HEK293 (cell line): ENCODE measurements around the gene SCGB1C2.

ENCODE experiments used
- CTCF ChIA-PET: fragments of 350-600 bp; formaldehyde crosslinking; extraction: SDS; loops from one replicate; lab custom pipeline; 2021; ENCODE audit warnings: antibody characterized with exemption; lab: Yijun Ruan, JAX
- POLR2A ChIA-PET: fragments of 300-600 bp; formaldehyde crosslinking; extraction: SDS; loops from one replicate; lab custom pipeline; 2020; ENCODE audit warnings: antibody characterized with exemption, inconsistent platforms; lab: Yijun Ruan, JAX
- H3K27ac ChIP-seq: fragments of 200-500 bp; sonication (Bioruptor generic); 2 replicates; pipeline ENCODE4 v1.5.1; 2014; ENCODE audit warnings: low read depth, low read length, control low read depth, inconsistent platforms; ENCODE audit errors: extremely low read depth
- H3K36me3 ChIP-seq, 2 experiments: fragments of 200-500 bp in 1 of 2; sonication (Bioruptor generic) in 1 of 2; 1 replicate in 1 of 2; 2 replicates in 1 of 2; pipeline ENCODE4 v1.5.1; 2014 to 2017; ENCODE audit warnings: inconsistent platforms in 2 of 2, low read length in 2 of 2; ENCODE audit not compliant: control insufficient read depth in 2 of 2, insufficient read depth in 1 of 2
- H3K4me1 ChIP-seq: fragments of 200-500 bp; sonication (Bioruptor generic); 2 replicates; pipeline ENCODE4 v1.5.1; 2014; ENCODE audit warnings: mild to moderate bottlenecking, low read length, inconsistent platforms; ENCODE audit not compliant: control insufficient read depth, insufficient read depth
- H3K4me3 ChIP-seq: 2 replicates; pipeline ENCODE4 v1.5.1; 2011; ENCODE audit warnings: low read depth, mild to moderate bottlenecking, control low read depth, low read length, moderate library complexity
- H3K9me3 ChIP-seq: fragments of 200-500 bp; sonication (Bioruptor generic); 2 replicates; pipeline ENCODE4 v1.5.1; 2014; ENCODE audit warnings: low read depth, low read length, inconsistent platforms; ENCODE audit not compliant: control insufficient read depth, insufficient read depth
- HOXC10 ChIP-seq: sonication (generic); formaldehyde crosslinking; IDR thresholded peaks from 2 replicates; pipeline ENCODE4 v1.8.1; 2023; ENCODE audit warnings: mild to moderate bottlenecking, missing genetic modification reagents
- KLF10 ChIP-seq: fragments of 450-650 bp; IDR thresholded peaks from 2 replicates; pipeline ENCODE4 v1.5.1; 2018; ENCODE audit warnings: missing biosample characterization, mild to moderate bottlenecking, missing genetic modification characterization
- KLF8 ChIP-seq: fragments of 450-650 bp; formaldehyde crosslinking; IDR thresholded peaks from 2 replicates; pipeline ENCODE4 v1.5.1; 2016; ENCODE audit warnings: missing biosample characterization, missing genetic modification characterization
- SP7 ChIP-seq: fragments of 450-650 bp; formaldehyde crosslinking; IDR thresholded peaks from 2 replicates; pipeline ENCODE4 v1.5.1; 2016; ENCODE audit warnings: missing biosample characterization, missing genetic modification characterization
- ZBTB1 ChIP-seq: fragments of 450-650 bp; formaldehyde crosslinking; IDR thresholded peaks from 2 replicates; pipeline ENCODE4 v1.5.1; 2016; ENCODE audit warnings: missing biosample characterization, missing genetic modification characterization
- ZBTB17 ChIP-seq: fragments of 450-650 bp; formaldehyde crosslinking; IDR thresholded peaks from 2 replicates; pipeline ENCODE4 v1.5.1; 2016; ENCODE audit warnings: missing biosample characterization, missing genetic modification characterization
- ZBTB20 ChIP-seq: fragments of 450-650 bp; formaldehyde crosslinking; IDR thresholded peaks from 2 replicates; pipeline ENCODE4 v1.5.1; 2016; ENCODE audit warnings: missing biosample characterization, missing genetic modification characterization
- ZBTB8A ChIP-seq: fragments of 450-650 bp; formaldehyde crosslinking; IDR thresholded peaks from 2 replicates; pipeline ENCODE4 v1.5.1; 2016; ENCODE audit warnings: missing biosample characterization, missing genetic modification characterization
- ZFP3 ChIP-seq: fragments of 450-650 bp; formaldehyde crosslinking; IDR thresholded peaks from 2 replicates; pipeline ENCODE4 v1.5.1; 2016; ENCODE audit warnings: low read depth, missing biosample characterization, missing genetic modification characterization
- ZIC2 ChIP-seq: fragments of 450-650 bp; formaldehyde crosslinking; IDR thresholded peaks from 2 replicates; pipeline ENCODE4 v1.5.1; 2016; ENCODE audit warnings: missing biosample characterization, missing genetic modification characterization
- ZNF133 ChIP-seq: fragments of 450-650 bp; formaldehyde crosslinking; IDR thresholded peaks from 2 replicates; pipeline ENCODE4 v1.5.1; 2016; ENCODE audit warnings: missing biosample characterization, missing genetic modification characterization
- ZNF138 ChIP-seq: fragments of 450-650 bp; formaldehyde crosslinking; IDR thresholded peaks from 2 replicates; pipeline ENCODE4 v1.5.1; 2016; ENCODE audit warnings: missing biosample characterization, missing genetic modification characterization, borderline replicate concordance
- ZNF174 ChIP-seq: fragments of 450-650 bp; formaldehyde crosslinking; IDR thresholded peaks from 2 replicates; pipeline ENCODE4 v1.5.0; 2017; ENCODE audit warnings: missing biosample characterization, mild to moderate bottlenecking, missing genetic modification characterization
- ZNF211 ChIP-seq: fragments of 450-650 bp; formaldehyde crosslinking; IDR thresholded peaks from 2 replicates; pipeline ENCODE4 v1.5.1; 2016; ENCODE audit warnings: low read depth, missing biosample characterization, missing genetic modification characterization
- ZNF391 ChIP-seq: fragments of 450-650 bp; formaldehyde crosslinking; IDR thresholded peaks from 2 replicates; pipeline ENCODE4 v1.5.1; 2016; ENCODE audit warnings: low read depth, missing biosample characterization, missing genetic modification characterization, borderline replicate concordance
- ZNF549 ChIP-seq: fragments of 450-650 bp; IDR thresholded peaks from 2 replicates; pipeline ENCODE4 v1.5.1; 2018; ENCODE audit warnings: missing biosample characterization, missing genetic modification characterization, mild to moderate bottlenecking, inconsistent platforms, moderate library complexity
- ZNF654 ChIP-seq: fragments of 450-650 bp; formaldehyde crosslinking; IDR thresholded peaks from 2 replicates; pipeline ENCODE4 v1.5.1; 2016; ENCODE audit warnings: low read depth, missing biosample characterization, missing genetic modification characterization
- ZNF785 ChIP-seq: fragments of 450-650 bp; formaldehyde crosslinking; IDR thresholded peaks from 2 replicates; pipeline ENCODE4 v1.5.1; 2016; ENCODE audit warnings: missing biosample characterization, missing genetic modification characterization
- TF ChIP-seq, protein P1 (sequence below): fragments of 450-650 bp; formaldehyde crosslinking; optimal IDR thresholded peaks from 2 replicates; pipeline ENCODE3; 2016; ENCODE audit warnings: missing biosample characterization, mild to moderate bottlenecking, missing genetic modification characterization
- TF ChIP-seq, protein P2 (sequence below): fragments of 450-650 bp; formaldehyde crosslinking; IDR thresholded peaks from 2 replicates; pipeline ENCODE4 v1.5.1; 2016; ENCODE audit warnings: missing biosample characterization, missing genetic modification characterization
- TF ChIP-seq, protein P3 (sequence below): fragments of 450-650 bp; formaldehyde crosslinking; IDR thresholded peaks from 2 replicates; pipeline ENCODE4 v1.5.1; 2017; ENCODE audit warnings: missing biosample characterization, missing genetic modification characterization
- TF ChIP-seq, protein P4 (sequence below): fragments of 450-650 bp; formaldehyde crosslinking; IDR thresholded peaks from 2 replicates; pipeline ENCODE4 v1.5.1; 2017; ENCODE audit warnings: missing biosample characterization, missing genetic modification characterization
- TF ChIP-seq, protein P5 (sequence below): fragments of 450-650 bp; IDR thresholded peaks from 2 replicates; pipeline ENCODE4 v1.5.1; 2018; ENCODE audit warnings: missing biosample characterization, missing genetic modification characterization
- TF ChIP-seq, protein P6 (sequence below): fragments of 450-650 bp; formaldehyde crosslinking; IDR thresholded peaks from 2 replicates; pipeline ENCODE4 v1.5.0; 2017; ENCODE audit warnings: missing biosample characterization, missing genetic modification characterization, borderline replicate concordance

The SCGB1C2 gene

DNA sequence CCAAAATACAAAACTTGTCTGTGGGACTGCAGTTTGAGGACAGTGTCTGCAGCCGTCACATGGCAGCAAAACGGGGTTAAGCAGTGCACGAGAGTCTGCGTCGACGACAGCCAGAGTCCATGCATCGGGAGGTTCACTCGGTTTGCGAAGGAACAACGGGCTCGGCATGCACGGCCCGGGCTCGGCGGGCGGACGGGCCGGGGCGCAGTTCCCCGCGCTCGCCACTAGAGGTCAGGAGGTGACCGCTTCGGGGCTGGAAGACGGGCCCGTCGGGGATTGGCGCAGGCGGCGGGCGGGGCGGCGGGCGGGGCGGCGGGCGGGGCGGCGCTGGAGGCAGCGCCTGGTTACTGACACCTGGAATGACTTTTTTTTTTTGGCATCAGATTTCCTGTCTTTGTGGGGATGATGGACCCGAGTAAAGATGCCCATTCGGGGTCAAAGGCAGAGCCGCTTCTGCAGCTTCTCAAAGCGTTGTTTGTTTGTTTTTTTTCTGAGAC is 6.5 kb downstream of the SCGB1C2 start:
- Histone ChIP-seq H3K4me3 (no peak overlapping the region), H3K36me3 (no peaks in the 10 kb centered on the region), H3K4me1 (no peaks in the 10 kb centered on the region)
- POLR2A ChIA-PET: interaction anchor here (0.6 to 0.7 kb wide), 2 partner anchors 424 to 836 kb away, joined by 4 to 6 read pairs; no protein-coding TSS in a partner anchor
- TF ChIP-seq ZNF785 (tag by site-specific recombination) (no peak), KLF10 (tag by site-specific recombination) (peak; percentile 74; the same call in 1 of the 2 replicates), ZBTB20 (tag by site-specific recombination) (0 out of 2 replicates have a peak, but pooled peaks have one; percentile 34), ZBTB8A (peak; percentile 19; the same call in 1 of the 2 replicates), ZFP3 (tag by site-specific recombination) (no peak), KLF8 (tag by site-specific recombination) (peak; percentile 39; the same call in 1 of the 2 replicates), ZNF654 (tag by site-specific recombination) (peak; percentile 48), SP7 (tag by site-specific recombination) (0 out of 2 replicates have a peak, but pooled peaks have one; percentile 12), ZBTB17 (peak; percentile 83), ZNF174 (no peak)
- TF ChIP-seq, protein P1, sequence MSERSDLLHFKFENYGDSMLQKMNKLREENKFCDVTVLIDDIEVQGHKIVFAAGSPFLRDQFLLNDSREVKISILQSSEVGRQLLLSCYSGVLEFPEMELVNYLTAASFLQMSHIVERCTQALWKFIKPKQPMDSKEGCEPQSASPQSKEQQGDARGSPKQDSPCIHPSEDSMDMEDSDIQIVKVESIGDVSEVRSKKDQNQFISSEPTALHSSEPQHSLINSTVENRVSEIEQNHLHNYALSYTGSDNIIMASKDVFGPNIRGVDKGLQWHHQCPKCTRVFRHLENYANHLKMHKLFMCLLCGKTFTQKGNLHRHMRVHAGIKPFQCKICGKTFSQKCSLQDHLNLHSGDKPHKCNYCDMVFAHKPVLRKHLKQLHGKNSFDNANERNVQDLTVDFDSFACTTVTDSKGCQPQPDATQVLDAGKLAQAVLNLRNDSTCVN: peak; percentile 15
- TF ChIP-seq, protein P2, sequence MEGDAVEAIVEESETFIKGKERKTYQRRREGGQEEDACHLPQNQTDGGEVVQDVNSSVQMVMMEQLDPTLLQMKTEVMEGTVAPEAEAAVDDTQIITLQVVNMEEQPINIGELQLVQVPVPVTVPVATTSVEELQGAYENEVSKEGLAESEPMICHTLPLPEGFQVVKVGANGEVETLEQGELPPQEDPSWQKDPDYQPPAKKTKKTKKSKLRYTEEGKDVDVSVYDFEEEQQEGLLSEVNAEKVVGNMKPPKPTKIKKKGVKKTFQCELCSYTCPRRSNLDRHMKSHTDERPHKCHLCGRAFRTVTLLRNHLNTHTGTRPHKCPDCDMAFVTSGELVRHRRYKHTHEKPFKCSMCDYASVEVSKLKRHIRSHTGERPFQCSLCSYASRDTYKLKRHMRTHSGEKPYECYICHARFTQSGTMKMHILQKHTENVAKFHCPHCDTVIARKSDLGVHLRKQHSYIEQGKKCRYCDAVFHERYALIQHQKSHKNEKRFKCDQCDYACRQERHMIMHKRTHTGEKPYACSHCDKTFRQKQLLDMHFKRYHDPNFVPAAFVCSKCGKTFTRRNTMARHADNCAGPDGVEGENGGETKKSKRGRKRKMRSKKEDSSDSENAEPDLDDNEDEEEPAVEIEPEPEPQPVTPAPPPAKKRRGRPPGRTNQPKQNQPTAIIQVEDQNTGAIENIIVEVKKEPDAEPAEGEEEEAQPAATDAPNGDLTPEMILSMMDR (tag by site-specific recombination): peak; percentile 56; the same call in 1 of the 2 replicates
- TF ChIP-seq, protein P3, sequence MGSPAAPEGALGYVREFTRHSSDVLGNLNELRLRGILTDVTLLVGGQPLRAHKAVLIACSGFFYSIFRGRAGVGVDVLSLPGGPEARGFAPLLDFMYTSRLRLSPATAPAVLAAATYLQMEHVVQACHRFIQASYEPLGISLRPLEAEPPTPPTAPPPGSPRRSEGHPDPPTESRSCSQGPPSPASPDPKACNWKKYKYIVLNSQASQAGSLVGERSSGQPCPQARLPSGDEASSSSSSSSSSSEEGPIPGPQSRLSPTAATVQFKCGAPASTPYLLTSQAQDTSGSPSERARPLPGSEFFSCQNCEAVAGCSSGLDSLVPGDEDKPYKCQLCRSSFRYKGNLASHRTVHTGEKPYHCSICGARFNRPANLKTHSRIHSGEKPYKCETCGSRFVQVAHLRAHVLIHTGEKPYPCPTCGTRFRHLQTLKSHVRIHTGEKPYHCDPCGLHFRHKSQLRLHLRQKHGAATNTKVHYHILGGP (tag by site-specific recombination): no peak
- TF ChIP-seq, all 188 proteins: peak for 9
- H3K9me3 ChIP-seq: no peaks in the 10 kb centered on the region
- CTCF ChIA-PET: interaction anchor here (0.7 to 2.1 kb wide), 3 partner anchors 9 to 557 kb away, joined by 3 to 7 read pairs (median 4); no protein-coding TSS in a partner anchor
- no peak overlapping the region for H3K27ac ChIP-seq

DNA sequence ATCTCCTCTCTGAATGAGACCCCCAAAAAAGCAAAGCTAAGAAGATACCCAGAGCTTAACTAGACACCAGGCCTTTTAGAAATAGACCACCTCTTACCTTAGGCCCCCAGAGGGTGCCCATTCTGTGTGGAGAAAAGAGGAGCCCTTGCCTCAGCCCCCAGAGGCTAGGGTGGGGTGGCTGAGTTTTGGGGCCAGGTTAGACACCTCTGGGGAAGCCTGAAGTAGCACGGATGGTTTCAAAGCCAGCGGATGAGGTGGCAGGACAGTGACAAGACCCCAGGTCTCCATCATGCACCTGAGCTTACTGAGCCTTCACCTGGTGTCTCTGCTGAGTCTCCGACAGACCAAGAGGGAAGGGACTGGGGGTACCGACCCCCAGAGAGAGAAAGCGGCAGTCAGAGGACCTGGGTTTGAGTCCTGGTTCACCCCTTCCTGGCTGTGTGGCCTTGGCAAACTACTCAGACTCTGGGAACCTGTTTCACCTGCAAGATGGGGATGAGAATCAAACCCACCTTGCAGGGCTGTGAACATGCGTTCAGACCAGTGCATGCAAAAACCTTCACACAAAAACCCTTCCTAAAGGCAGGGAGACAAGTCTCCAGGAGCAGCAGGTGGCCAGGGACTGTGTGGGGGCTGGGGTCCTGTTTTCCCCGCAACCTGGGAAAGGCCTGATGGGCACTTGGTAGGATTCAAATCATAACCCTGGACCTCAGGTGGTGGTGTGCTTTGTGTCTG is 7.7 kb downstream of the SCGB1C2 start:
- no peak overlapping the region for H3K4me3 ChIP-seq
- no peaks in the 10 kb centered on the region for H3K36me3 ChIP-seq
- ChIA-PET CTCF (interaction anchor here (0.7 to 2.1 kb wide), 8 partner anchors 90 to 993 kb away, joined by 3 to 7 read pairs (median 4); partner anchors contain the start of gene TIMM22), POLR2A (no interaction called here)
- no peak overlapping the region for H3K27ac ChIP-seq
- H3K9me3 ChIP-seq: no peaks in the 10 kb centered on the region
- H3K4me1 ChIP-seq: no peaks in the 10 kb centered on the region
- no peak for TF ChIP-seq ZNF138
- no peak for TF ChIP-seq ZNF391 (tag by site-specific recombination)
- TF ChIP-seq ZBTB1: no peak
- no peak for TF ChIP-seq ZIC2 (tag by site-specific recombination)
- TF ChIP-seq, protein P4, sequence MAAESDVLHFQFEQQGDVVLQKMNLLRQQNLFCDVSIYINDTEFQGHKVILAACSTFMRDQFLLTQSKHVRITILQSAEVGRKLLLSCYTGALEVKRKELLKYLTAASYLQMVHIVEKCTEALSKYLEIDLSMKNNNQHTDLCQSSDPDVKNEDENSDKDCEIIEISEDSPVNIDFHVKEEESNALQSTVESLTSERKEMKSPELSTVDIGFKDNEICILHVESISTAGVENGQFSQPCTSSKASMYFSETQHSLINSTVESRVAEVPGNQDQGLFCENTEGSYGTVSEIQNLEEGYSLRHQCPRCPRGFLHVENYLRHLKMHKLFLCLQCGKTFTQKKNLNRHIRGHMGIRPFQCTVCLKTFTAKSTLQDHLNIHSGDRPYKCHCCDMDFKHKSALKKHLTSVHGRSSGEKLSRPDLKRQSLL (tag by site-specific recombination): no peak
- TF ChIP-seq ZNF211: no peak
- TF ChIP-seq, protein P5, sequence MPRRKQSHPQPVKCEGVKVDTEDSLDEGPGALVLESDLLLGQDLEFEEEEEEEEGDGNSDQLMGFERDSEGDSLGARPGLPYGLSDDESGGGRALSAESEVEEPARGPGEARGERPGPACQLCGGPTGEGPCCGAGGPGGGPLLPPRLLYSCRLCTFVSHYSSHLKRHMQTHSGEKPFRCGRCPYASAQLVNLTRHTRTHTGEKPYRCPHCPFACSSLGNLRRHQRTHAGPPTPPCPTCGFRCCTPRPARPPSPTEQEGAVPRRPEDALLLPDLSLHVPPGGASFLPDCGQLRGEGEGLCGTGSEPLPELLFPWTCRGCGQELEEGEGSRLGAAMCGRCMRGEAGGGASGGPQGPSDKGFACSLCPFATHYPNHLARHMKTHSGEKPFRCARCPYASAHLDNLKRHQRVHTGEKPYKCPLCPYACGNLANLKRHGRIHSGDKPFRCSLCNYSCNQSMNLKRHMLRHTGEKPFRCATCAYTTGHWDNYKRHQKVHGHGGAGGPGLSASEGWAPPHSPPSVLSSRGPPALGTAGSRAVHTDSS (tag by site-specific recombination): no peak
- no peak for TF ChIP-seq ZNF549 (tag by site-specific recombination)
- TF ChIP-seq, protein P6, sequence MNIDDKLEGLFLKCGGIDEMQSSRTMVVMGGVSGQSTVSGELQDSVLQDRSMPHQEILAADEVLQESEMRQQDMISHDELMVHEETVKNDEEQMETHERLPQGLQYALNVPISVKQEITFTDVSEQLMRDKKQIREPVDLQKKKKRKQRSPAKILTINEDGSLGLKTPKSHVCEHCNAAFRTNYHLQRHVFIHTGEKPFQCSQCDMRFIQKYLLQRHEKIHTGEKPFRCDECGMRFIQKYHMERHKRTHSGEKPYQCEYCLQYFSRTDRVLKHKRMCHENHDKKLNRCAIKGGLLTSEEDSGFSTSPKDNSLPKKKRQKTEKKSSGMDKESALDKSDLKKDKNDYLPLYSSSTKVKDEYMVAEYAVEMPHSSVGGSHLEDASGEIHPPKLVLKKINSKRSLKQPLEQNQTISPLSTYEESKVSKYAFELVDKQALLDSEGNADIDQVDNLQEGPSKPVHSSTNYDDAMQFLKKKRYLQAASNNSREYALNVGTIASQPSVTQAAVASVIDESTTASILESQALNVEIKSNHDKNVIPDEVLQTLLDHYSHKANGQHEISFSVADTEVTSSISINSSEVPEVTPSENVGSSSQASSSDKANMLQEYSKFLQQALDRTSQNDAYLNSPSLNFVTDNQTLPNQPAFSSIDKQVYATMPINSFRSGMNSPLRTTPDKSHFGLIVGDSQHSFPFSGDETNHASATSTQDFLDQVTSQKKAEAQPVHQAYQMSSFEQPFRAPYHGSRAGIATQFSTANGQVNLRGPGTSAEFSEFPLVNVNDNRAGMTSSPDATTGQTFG: no peak
- TF ChIP-seq ZNF174: no peak
- no peak for TF ChIP-seq ZNF133 (tag by site-specific recombination)
- TF ChIP-seq HOXC10: no peak
